ENCODE data around the gene SGIP1. TPM values are rescaled to one million over a fixed set of nuclear protein-coding genes. Genes with fewer than 3 reads are reported as not detected.

The SGIP1 gene
- total and polyA plus RNA-seq, 2 experiments from 2014 or later, result 2.4 to 6.1 TPM

DNA sequence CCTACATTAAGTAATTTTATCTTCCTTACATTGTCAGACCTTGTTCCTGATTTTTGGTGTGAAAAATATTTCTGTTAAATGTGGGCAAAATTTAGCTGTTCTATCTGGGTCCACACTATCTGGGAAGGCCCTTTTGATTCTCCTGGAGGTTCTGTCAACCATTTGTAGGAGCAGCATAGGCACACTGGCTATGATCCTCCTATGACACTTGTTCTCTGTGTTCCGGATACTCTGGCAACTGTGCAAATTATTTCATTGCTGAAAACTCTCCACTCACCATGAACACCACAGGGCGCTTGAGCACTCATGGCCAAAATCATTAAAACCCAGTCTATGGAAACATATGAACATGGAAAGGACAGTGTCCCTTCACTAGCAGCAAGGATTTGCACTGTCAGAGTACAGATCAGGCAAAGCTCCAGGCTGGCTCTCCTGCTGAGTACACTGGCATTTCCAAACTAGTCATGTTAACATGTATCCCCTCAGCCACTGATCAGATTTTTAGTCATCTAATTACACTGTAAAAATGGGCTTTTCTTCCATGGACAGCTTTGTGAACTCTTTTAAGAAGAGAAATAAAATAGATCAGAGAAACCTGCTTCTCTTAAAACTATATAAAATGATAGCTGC, 43.9 kb upstream of the SGIP1 start:
- Histone ChIP-seq H3K79me2 (replicated peaks; ENCODE audit: insufficient read depth) (no peaks in the 10 kb centered on the region), H2AFZ (no peak overlapping the region), H3K4me1 (ENCODE audit: insufficient read depth) (no peaks in the 10 kb centered on the region), H3K27me3 (ENCODE audit: insufficient read depth) (no peaks in the 10 kb centered on the region), H3K36me3 (ENCODE audit: insufficient read depth) (no peaks in the 10 kb centered on the region), H4K20me1 (replicated peaks; ENCODE audit: insufficient read depth) (no peaks in the 10 kb centered on the region), H3F3A (replicated peaks; ENCODE audit: low read depth) (no peaks in the 10 kb centered on the region), H3K4me3 (no peak overlapping the region), H3K27ac (ENCODE audit: low read depth) (no peak overlapping the region), H3K9me2 (ENCODE audit: insufficient read depth) (no peaks in the 10 kb centered on the region), H3K4me2 (no peak overlapping the region)
- no peaks in the 10 kb centered on the region for H3K36me3 Mint-ChIP-seq (ENCODE audit: low read depth)
- H3K4me3 Mint-ChIP-seq, result no peak overlapping the region
- no peak for TF ChIP-seq EZH2 (IDR thresholded peaks at IDR 0.05; ENCODE audit: low read depth, unreplicated experiment)
- TF ChIP-seq ZNF331 (CRISPR knock-in tag; IDR thresholded peaks at IDR 0.05; ENCODE audit: low read depth), result no peak
- no peak for TF ChIP-seq POLR2AphosphoS5 (IDR thresholded peaks at IDR 0.05; ENCODE audit: low read depth)
- TF ChIP-seq NANOG (IDR thresholded peaks at IDR 0.05; ENCODE audit: borderline replicate concordance), result no peak
- no peak for TF ChIP-seq ETS1 (IDR thresholded peaks at IDR 0.05)
- no peak for TF ChIP-seq CREB1 (CRISPR knock-in tag; IDR thresholded peaks at IDR 0.05; ENCODE audit: low read depth)
- TF ChIP-seq, protein P1, sequence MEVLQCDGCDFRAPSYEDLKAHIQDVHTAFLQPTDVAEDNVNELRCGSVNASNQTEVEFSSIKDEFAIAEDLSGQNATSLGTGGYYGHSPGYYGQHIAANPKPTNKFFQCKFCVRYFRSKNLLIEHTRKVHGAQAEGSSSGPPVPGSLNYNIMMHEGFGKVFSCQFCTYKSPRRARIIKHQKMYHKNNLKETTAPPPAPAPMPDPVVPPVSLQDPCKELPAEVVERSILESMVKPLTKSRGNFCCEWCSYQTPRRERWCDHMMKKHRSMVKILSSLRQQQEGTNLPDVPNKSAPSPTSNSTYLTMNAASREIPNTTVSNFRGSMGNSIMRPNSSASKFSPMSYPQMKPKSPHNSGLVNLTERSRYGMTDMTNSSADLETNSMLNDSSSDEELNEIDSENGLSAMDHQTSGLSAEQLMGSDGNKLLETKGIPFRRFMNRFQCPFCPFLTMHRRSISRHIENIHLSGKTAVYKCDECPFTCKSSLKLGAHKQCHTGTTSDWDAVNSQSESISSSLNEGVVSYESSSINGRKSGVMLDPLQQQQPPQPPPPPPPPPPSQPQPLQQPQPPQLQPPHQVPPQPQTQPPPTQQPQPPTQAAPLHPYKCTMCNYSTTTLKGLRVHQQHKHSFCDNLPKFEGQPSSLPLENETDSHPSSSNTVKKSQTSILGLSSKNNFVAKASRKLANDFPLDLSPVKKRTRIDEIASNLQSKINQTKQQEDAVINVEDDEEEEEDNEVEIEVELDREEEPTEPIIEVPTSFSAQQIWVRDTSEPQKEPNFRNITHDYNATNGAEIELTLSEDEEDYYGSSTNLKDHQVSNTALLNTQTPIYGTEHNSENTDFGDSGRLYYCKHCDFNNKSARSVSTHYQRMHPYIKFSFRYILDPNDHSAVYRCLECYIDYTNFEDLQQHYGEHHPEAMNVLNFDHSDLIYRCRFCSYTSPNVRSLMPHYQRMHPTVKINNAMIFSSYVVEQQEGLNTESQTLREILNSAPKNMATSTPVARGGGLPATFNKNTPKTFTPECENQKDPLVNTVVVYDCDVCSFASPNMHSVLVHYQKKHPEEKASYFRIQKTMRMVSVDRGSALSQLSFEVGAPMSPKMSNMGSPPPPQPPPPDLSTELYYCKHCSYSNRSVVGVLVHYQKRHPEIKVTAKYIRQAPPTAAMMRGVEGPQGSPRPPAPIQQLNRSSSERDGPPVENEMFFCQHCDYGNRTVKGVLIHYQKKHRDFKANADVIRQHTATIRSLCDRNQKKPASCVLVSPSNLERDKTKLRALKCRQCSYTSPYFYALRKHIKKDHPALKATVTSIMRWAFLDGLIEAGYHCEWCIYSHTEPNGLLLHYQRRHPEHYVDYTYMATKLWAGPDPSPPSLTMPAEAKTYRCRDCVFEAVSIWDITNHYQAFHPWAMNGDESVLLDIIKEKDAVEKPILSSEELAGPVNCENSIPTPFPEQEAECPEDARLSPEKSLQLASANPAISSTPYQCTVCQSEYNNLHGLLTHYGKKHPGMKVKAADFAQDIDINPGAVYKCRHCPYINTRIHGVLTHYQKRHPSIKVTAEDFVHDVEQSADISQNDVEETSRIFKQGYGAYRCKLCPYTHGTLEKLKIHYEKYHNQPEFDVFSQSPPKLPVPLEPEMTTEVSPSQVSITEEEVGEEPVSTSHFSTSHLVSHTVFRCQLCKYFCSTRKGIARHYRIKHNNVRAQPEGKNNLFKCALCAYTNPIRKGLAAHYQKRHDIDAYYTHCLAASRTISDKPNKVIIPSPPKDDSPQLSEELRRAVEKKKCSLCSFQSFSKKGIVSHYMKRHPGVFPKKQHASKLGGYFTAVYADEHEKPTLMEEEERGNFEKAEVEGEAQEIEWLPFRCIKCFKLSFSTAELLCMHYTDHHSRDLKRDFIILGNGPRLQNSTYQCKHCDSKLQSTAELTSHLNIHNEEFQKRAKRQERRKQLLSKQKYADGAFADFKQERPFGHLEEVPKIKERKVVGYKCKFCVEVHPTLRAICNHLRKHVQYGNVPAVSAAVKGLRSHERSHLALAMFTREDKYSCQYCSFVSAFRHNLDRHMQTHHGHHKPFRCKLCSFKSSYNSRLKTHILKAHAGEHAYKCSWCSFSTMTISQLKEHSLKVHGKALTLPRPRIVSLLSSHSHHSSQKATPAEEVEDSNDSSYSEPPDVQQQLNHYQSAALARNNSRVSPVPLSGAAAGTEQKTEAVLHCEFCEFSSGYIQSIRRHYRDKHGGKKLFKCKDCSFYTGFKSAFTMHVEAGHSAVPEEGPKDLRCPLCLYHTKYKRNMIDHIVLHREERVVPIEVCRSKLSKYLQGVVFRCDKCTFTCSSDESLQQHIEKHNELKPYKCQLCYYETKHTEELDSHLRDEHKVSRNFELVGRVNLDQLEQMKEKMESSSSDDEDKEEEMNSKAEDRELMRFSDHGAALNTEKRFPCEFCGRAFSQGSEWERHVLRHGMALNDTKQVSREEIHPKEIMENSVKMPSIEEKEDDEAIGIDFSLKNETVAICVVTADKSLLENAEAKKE (CRISPR knock-in tag; IDR thresholded peaks at IDR 0.05), result no peak
- TF ChIP-seq STAT1 (IDR thresholded peaks at IDR 0.05; ENCODE audit: unreplicated experiment), result no peak
- TF ChIP-seq, protein P2, sequence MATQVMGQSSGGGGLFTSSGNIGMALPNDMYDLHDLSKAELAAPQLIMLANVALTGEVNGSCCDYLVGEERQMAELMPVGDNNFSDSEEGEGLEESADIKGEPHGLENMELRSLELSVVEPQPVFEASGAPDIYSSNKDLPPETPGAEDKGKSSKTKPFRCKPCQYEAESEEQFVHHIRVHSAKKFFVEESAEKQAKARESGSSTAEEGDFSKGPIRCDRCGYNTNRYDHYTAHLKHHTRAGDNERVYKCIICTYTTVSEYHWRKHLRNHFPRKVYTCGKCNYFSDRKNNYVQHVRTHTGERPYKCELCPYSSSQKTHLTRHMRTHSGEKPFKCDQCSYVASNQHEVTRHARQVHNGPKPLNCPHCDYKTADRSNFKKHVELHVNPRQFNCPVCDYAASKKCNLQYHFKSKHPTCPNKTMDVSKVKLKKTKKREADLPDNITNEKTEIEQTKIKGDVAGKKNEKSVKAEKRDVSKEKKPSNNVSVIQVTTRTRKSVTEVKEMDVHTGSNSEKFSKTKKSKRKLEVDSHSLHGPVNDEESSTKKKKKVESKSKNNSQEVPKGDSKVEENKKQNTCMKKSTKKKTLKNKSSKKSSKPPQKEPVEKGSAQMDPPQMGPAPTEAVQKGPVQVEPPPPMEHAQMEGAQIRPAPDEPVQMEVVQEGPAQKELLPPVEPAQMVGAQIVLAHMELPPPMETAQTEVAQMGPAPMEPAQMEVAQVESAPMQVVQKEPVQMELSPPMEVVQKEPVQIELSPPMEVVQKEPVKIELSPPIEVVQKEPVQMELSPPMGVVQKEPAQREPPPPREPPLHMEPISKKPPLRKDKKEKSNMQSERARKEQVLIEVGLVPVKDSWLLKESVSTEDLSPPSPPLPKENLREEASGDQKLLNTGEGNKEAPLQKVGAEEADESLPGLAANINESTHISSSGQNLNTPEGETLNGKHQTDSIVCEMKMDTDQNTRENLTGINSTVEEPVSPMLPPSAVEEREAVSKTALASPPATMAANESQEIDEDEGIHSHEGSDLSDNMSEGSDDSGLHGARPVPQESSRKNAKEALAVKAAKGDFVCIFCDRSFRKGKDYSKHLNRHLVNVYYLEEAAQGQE (IDR thresholded peaks at IDR 0.05; ENCODE audit: unreplicated experiment), result no peak
- TF ChIP-seq, protein P3, sequence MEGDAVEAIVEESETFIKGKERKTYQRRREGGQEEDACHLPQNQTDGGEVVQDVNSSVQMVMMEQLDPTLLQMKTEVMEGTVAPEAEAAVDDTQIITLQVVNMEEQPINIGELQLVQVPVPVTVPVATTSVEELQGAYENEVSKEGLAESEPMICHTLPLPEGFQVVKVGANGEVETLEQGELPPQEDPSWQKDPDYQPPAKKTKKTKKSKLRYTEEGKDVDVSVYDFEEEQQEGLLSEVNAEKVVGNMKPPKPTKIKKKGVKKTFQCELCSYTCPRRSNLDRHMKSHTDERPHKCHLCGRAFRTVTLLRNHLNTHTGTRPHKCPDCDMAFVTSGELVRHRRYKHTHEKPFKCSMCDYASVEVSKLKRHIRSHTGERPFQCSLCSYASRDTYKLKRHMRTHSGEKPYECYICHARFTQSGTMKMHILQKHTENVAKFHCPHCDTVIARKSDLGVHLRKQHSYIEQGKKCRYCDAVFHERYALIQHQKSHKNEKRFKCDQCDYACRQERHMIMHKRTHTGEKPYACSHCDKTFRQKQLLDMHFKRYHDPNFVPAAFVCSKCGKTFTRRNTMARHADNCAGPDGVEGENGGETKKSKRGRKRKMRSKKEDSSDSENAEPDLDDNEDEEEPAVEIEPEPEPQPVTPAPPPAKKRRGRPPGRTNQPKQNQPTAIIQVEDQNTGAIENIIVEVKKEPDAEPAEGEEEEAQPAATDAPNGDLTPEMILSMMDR (conservative IDR thresholded peaks at IDR 0.05; ENCODE audit: low read depth in 2 of 2), result no peak
- TF ChIP-seq JUNB (IDR thresholded peaks at IDR 0.05; ENCODE audit: unreplicated experiment), result no peak
- TF ChIP-seq ZNF114 (CRISPR knock-in tag; IDR thresholded peaks at IDR 0.05), result no peak
- TF ChIP-seq EZH2phosphoT487 (IDR thresholded peaks at IDR 0.05; ENCODE audit: unreplicated experiment), result no peak
- no peaks in the 10 kb centered on the region for H3K4me1 Mint-ChIP-seq
- ATAC-seq (no peak), DNase-seq (ENCODE audit: low spot score) (no peak)
- peaks cover 2% of the 10 kb centered on the region; the same call in 1 of the 3 replicates for H3K9me3 Mint-ChIP-seq
- H3K27ac Mint-ChIP-seq, result no peak overlapping the region
- H3K27me3 Mint-ChIP-seq (ENCODE audit: insufficient read depth, low read depth, poor library complexity), result no peaks in the 10 kb centered on the region

Data from GM23338 (cell line).